GM18526 (cell line): ENCODE data around the gene KHDRBS2.

ENCODE experiments used
- POLR2A ChIP-seq: IDR thresholded peaks from 3 replicates; pipeline ENCODE4 v1.6.1; 2011; ENCODE audit not compliant: insufficient read length; ENCODE audit errors: extremely low read depth

KHDRBS2 gene

DNA sequence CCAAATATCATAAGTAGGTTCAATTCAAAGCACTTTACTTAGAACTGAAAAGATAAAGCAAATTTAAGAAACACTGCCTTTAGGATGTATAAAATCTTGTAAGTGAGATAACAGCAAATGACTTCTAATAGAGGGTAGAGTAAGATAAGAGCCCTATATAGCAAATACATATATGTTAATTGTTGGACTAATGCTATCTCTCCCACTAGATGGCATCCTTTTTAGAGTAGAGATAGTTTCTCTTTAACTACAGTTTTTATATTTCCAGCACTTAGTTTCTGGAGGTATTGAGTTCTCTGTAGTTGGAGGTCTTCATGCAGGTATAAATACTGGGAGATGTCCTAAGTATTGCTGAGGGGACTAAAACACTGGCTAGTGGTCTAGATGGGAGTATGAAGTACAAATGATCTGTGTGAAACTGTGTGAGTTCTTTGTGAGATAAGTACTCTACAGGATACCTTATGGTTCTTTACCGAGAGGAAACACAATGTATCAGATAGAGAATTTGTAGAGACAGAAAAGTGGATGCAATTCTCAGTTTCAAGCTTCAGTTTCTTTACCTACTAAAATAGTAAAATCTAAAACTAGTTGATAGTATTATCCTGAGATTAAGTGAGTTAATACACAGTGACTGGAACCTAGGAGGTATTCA, 399.3 kb downstream of the KHDRBS2 start:
- TF ChIP-seq POLR2A, result no peak

- TF ChIP-seq POLR2A, result no peak
Measured at GRCh38 chr6:61869632-61870400, 416.2 kb downstream of the KHDRBS2 start.

- no peak for TF ChIP-seq POLR2A
Measured at GRCh38 chr6:61868507-61869080, 417.4 kb downstream of the KHDRBS2 start.

GRCh38 chr6:61867635-61868034, 418.4 kb downstream of the KHDRBS2 start:
- no peak for TF ChIP-seq POLR2A

- no peak for TF ChIP-seq POLR2A
Measured at GRCh38 chr6:61857541-61857940, 428.5 kb downstream of the KHDRBS2 start.

- no peak for TF ChIP-seq POLR2A
Measured at GRCh38 chr6:61841958-61842357, 444.1 kb downstream of the KHDRBS2 start.

- no peak for TF ChIP-seq POLR2A
Measured at GRCh38 chr6:61835237-61835636, 450.8 kb downstream of the KHDRBS2 start.

GRCh38 chr6:61833176-61833755, 452.8 kb downstream of the KHDRBS2 start:
- no peak for TF ChIP-seq POLR2A

GRCh38 chr6:61817716-61818115, 468.3 kb downstream of the KHDRBS2 start:
- no peak for TF ChIP-seq POLR2A

- TF ChIP-seq POLR2A, result no peak
Measured at GRCh38 chr6:61810047-61810446, 476.0 kb downstream of the KHDRBS2 start.

- no peak for TF ChIP-seq POLR2A
Measured at GRCh38 chr6:61809004-61809595, 476.9 kb downstream of the KHDRBS2 start.

DNA sequence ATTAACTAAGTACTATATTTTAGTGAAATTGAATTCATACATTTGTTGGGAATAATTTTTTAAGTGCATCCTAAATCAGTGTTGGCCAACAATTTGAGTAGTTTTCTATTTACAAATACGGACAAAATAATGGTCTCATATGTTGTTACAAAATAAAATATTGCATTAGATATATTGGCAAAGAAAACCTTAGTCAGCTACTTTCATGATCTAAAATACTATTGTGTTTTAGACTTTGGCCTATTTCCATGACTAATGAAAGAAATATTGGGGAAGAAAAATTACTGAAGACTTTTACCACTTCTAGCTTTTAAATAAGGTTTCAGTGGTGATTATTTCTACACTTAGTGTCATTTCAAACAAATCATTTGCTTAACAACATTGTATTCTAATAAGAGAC, 498.0 kb downstream of the KHDRBS2 start:
- no peak for TF ChIP-seq POLR2A

GRCh38 chr6:61755739-61756138, 530.3 kb downstream of the KHDRBS2 start:
- TF ChIP-seq POLR2A, result no peak

DNA sequence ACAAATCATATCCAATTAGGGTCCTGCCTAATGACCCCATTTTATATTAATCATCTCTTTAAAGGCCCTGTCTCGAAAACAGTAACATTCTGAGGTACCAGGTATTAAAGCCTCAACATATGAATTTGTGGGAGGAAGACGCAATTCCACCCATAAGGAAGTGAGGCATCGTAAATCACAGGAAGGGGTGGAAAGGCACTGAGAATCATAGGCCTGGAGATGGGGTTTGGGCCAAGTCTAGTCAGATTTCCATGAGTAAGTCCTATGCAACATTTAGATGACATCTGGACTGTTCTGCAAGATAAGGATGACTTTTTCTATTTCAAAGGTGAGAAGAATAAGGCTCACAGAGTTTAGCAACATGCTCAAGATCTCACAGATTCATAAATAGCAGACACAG, 534.0 kb downstream of the KHDRBS2 start:
- no peak for TF ChIP-seq POLR2A

GRCh38 chr6:61745994-61746393, 540.0 kb downstream of the KHDRBS2 start:
- TF ChIP-seq POLR2A, result no peak

DNA sequence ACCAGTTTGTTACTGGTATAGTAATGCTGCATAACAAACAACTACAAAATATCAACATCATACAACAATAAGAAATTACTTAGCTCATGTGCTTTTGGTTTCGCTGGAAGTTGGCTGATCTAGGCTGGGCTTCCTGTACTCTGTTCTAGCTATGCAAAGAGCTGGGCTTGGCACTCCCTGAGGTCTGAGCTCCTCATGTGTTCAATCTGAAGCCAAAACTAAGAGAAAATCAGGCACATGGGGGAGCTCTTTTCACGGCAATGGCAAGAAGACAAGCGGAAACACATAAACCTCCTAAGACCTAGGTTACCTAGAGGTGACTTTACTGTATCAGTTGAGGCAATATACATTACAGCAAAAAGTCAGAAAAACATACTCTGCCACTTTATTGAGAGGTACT, 574.2 kb downstream of the KHDRBS2 start:
- no peak for TF ChIP-seq POLR2A
